ENCODE data around the gene TAOK1. TPM values are rescaled to one million over a fixed set of nuclear protein-coding genes. Genes with fewer than 3 reads are reported as not detected.

Gene TAOK1
- polyA plus RNA-seq, 2 of the 4 experiments (the other 2 are of a cell fraction), result 18.2 to 46.7 TPM

GRCh38 chr17:29595943-29596774 lies 206.0 kb downstream of the TAOK1 start:
- POLR2A ChIA-PET, result no interaction called here
- H3K9me3 ChIP-seq, result no peaks in the 10 kb centered on the region
- H3K4me3 ChIP-seq, result no peak overlapping the region
- peaks cover 27% of the 10 kb centered on the region for H3K4me1 ChIP-seq
- no peak for ATAC-seq
- WGBS (ENCODE audit: missing lambda C conversion rate), result 84% methylated on average over 12 of the region's 12 CpGs
- no peak for FAIRE-seq
- H3K27ac ChIP-seq, result no peak overlapping the region
- no peak for TF ChIP-seq TFCP2L1 (CRISPR knock-in tag; IDR thresholded peaks at IDR 0.05)
- TF ChIP-seq CBX2 (IDR thresholded peaks at IDR 0.05; ENCODE audit: borderline replicate concordance, low read depth), result no peak
- no peak for TF ChIP-seq JUN (IDR thresholded peaks at IDR 0.05)
- TF ChIP-seq CTCF (IDR thresholded peaks at IDR 0.05), result no peak
- TF ChIP-seq SMC3 (IDR thresholded peaks at IDR 0.05), result no peak
- TF ChIP-seq MAX (IDR thresholded peaks at IDR 0.05), result no peak
- no peak overlapping the region for H3K4me2 ChIP-seq
- DNase-seq (ENCODE audit: low read depth in 1 of 2, low spot score in 1 of 2), result no peak
- CTCF ChIA-PET, result interaction anchor here (0.5 to 11.5 kb wide), 7 partner anchors 8 to 406 kb away, joined by 3 to 325 read pairs (median 6); no protein-coding TSS in a partner anchor

GRCh38 chr17:29596811-29597210 lies 206.6 kb downstream of the TAOK1 start:
- FAIRE-seq (no peak), DNase-seq (ENCODE audit: low read depth in 1 of 2, low spot score in 1 of 2) (no peak), ATAC-seq (no peak)
- Histone ChIP-seq H3K4me1 (peaks cover 26% of the 10 kb centered on the region), H3K9me3 (no peaks in the 10 kb centered on the region), H3K4me3 (no peak overlapping the region), H3K4me2 (no peak overlapping the region), H3K27ac (no peak overlapping the region)
- TF ChIP-seq PHF8 (IDR thresholded peaks at IDR 0.05; ENCODE audit: borderline replicate concordance, low read depth), result no peak
- no peak for TF ChIP-seq RNF2 (IDR thresholded peaks at IDR 0.05; ENCODE audit: borderline replicate concordance, low read depth)
- TF ChIP-seq ESRRA (IDR thresholded peaks at IDR 0.05; ENCODE audit: borderline replicate concordance, low read length), result no peak
- TF ChIP-seq ZSCAN20 (CRISPR knock-in tag; IDR thresholded peaks at IDR 0.05), result no peak
- no peak for TF ChIP-seq HDAC2 (IDR thresholded peaks at IDR 0.05)
- TF ChIP-seq POLR2AphosphoS2 (conservative IDR thresholded peaks at IDR 0.05; ENCODE audit: low read length), result no peak
- TF ChIP-seq POLR2A (IDR thresholded peaks at IDR 0.05; ENCODE audit: low read length), result no peak
- no peak for TF ChIP-seq PBX3 (IDR thresholded peaks at IDR 0.05)
- TF ChIP-seq USF2 (IDR thresholded peaks at IDR 0.05), result no peak
- TF ChIP-seq EP300 (IDR thresholded peaks at IDR 0.05), result no peak
- TF ChIP-seq NR3C1 (IDR thresholded peaks at IDR 0.05), result no peak
- TF ChIP-seq KDM1A (IDR thresholded peaks at IDR 0.05; ENCODE audit: low read depth), result no peak
- no peak for TF ChIP-seq ZNF302 (CRISPR knock-in tag; IDR thresholded peaks at IDR 0.05)
- no peak for TF ChIP-seq JUNB (IDR thresholded peaks at IDR 0.05)
- TF ChIP-seq MAZ (IDR thresholded peaks at IDR 0.05; ENCODE audit: borderline replicate concordance, low read depth, low read length), result no peak
- TF ChIP-seq CHD4 (IDR thresholded peaks at IDR 0.05; ENCODE audit: borderline replicate concordance), result no peak
- TF ChIP-seq FOSL2 (IDR thresholded peaks at IDR 0.05), result no peak
- TF ChIP-seq FOSL2 (CRISPR knock-in tag; IDR thresholded peaks at IDR 0.05), result no peak
- TF ChIP-seq CHD2 (IDR thresholded peaks at IDR 0.05; ENCODE audit: low read length, partially characterized antibody), result no peak
- TF ChIP-seq HOXA7 (CRISPR knock-in tag; IDR thresholded peaks at IDR 0.05), result no peak
- POLR2A ChIA-PET, result no interaction called here
- 84% methylated on average over 8 of the region's 9 CpGs for WGBS (ENCODE audit: missing lambda C conversion rate)
- CTCF ChIA-PET, result interaction anchor here (0.7 to 11.5 kb wide), 8 partner anchors 9 to 496 kb away, joined by 3 to 325 read pairs (median 6); no protein-coding TSS in a partner anchor
